ENCODE measurements around the gene TSGA10.

TSGA10 gene

DNA sequence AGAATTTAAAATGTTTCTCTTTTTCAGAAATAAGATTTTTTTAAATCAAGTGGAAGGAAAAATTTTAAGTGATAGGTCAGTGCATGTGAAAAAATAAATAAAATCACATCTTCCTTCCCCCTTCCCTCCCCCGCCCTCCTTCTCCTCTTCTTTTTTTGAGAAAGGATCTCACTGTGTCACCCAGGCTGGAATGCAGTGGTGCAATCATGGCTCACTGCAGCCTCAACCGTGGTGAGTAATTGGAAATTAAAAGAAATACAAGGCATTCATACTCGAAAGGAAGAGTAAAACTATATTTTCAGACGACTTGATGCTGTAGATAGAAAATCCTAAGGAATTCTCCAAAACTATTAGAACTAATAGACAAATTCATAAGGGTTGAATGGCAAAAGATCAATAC is 201.8 kb downstream of the TSGA10 start:
- Mint-ChIP-seq H3K27me3 (peaks cover 38% of the 10 kb centered on the region), H3K27ac (no peak overlapping the region), H3K9me3 (no peaks in the 10 kb centered on the region), H3K4me1 (no peaks in the 10 kb centered on the region), H3K4me3 (no peak overlapping the region), H3K36me3 (no peaks in the 10 kb centered on the region)
- ATAC-seq, result no peak

DNA sequence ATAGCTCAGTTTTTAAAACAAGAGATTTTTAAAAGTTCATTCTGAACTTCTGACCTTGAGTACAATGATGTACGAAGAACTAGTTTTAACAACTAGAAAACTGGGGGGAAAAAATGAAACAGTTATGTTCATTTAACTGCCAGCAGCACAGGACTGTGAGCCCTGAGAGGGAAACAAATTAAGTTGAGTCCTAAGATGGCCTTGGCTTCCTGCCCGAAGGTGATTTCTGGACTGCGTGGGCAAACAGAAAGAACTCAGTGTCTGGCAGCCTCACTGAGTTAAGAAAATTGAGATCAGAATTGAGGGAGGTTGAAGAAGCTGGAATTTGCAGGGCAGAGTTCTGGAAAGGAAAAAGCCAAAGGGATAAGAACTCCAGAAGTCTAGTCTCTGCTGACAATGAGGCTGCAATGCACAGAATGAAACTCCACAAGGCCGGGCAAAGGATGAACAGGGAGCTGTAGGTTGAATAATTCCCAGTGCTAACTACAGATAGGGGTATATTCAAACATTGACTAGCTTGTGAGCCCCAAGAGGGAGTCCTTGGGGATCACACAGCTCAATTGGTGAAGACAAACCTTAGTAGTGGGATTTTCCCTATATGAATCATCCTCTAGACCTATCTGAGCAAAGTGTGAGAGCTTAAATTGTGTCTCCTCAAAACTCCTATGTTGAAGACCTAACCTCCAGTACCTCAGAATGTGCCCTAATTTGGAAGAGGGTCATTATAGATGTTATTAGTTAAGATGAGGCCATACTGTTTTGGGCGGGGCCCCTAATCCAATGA is 205.6 kb downstream of the TSGA10 start:
- H3K27ac Mint-ChIP-seq, result no peak overlapping the region
- ATAC-seq, result no peak
- H3K4me1 Mint-ChIP-seq, result no peaks in the 10 kb centered on the region
- peaks cover 57% of the 10 kb centered on the region for H3K27me3 Mint-ChIP-seq
- no peak overlapping the region for H3K4me3 Mint-ChIP-seq
- no peaks in the 10 kb centered on the region for H3K36me3 Mint-ChIP-seq
- no peaks in the 10 kb centered on the region for H3K9me3 Mint-ChIP-seq

DNA sequence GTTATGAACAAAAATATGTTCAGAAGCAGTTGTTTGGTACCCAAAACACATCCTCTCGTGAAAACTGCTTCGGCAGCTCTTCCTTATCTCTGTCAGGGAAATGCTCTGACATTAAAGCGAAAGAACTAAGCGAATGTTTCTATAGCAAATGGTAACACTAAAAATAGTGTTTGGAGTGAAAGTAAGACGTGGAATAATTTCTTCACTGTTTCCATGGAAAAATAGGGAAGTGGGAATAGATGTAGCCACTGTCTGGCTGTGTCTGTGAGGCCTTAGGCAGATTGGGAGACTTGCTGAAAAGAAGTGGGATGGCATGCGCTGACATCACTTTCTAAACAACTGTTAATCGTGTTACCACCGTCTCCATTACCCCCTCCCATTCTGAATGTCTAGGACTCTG is 207.2 kb downstream of the TSGA10 start:
- Mint-ChIP-seq H3K27me3 (peaks cover 57% of the 10 kb centered on the region), H3K9me3 (no peaks in the 10 kb centered on the region), H3K4me1 (no peaks in the 10 kb centered on the region), H3K27ac (no peak overlapping the region), H3K4me3 (no peak overlapping the region), H3K36me3 (no peaks in the 10 kb centered on the region)
- no peak for ATAC-seq
